Fibroblast of the aortic adventitia (primary cell): Measurements from ENCODE around the gene ABHD2. TPM values are rescaled to one million over a fixed set of nuclear protein-coding genes. Genes with fewer than 3 reads are reported as not detected.

Source experiments
- DNase-seq: peaks from one replicate; pipeline ENCODE4 v3.0.0-alpha.2; 2010; ENCODE audit warnings: low read depth
- H3K4me3 ChIP-seq: 2 replicates; pipeline ENCODE4 v1.5.1; 2011; ENCODE audit warnings: low read depth, mild to moderate bottlenecking, control low read depth, low read length, moderate library complexity
- total RNA-seq: library from RNA; depleted of rRNA; stranded (reverse); fragments of >200 nt; gene quantifications from 2 replicates; pipeline ENCODE4 v1.2.3, GENCODE V29; 2012; ENCODE audit warnings: low replicate concordance
- TF ChIP-seq, protein P1 (sequence below): IDR thresholded peaks from 2 replicates; pipeline ENCODE4 v1.5.1; 2011; ENCODE audit warnings: mild to moderate bottlenecking, low read length, control low read depth, inconsistent platforms; ENCODE audit not compliant: insufficient read depth

ABHD2 gene
- total RNA-seq, 1 donor = 100 TPM

DNA sequence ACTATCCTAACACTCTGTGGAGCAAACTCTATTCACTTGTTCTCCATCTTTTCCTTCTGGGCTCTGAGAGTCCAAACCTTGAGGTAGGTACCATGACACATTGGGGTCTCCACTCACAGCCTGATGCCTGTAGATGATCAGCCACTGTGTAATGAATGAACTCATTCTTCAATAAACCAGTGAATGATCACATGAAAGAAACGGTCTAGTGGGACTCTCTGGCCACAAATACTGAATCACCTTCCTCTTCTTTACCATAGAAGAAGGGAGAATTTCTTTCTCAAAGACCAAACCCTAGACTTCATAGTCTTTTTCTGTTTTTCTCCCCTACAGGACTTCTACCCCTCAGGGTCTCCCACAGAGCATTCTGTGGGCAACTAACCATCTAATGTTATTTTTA, 20.5 kb upstream of the ABHD2 start:
- DNase-seq = no peak
- no peak overlapping the region for H3K4me3 ChIP-seq
- TF ChIP-seq, protein P1, sequence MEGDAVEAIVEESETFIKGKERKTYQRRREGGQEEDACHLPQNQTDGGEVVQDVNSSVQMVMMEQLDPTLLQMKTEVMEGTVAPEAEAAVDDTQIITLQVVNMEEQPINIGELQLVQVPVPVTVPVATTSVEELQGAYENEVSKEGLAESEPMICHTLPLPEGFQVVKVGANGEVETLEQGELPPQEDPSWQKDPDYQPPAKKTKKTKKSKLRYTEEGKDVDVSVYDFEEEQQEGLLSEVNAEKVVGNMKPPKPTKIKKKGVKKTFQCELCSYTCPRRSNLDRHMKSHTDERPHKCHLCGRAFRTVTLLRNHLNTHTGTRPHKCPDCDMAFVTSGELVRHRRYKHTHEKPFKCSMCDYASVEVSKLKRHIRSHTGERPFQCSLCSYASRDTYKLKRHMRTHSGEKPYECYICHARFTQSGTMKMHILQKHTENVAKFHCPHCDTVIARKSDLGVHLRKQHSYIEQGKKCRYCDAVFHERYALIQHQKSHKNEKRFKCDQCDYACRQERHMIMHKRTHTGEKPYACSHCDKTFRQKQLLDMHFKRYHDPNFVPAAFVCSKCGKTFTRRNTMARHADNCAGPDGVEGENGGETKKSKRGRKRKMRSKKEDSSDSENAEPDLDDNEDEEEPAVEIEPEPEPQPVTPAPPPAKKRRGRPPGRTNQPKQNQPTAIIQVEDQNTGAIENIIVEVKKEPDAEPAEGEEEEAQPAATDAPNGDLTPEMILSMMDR = no peak

GRCh38 chr15:89068325-89068784, 19.9 kb upstream of the ABHD2 start:
- TF ChIP-seq, protein P1 = no peak

GRCh38 chr15:89070197-89071124, 17.8 kb upstream of the ABHD2 start:
- TF ChIP-seq, protein P1 = no peak
- no peak overlapping the region for H3K4me3 ChIP-seq
- no peak for DNase-seq

More at GRCh38 chr15:89068325-89068784, 19.9 kb upstream of the ABHD2 start:
- peak; percentile 93 for DNase-seq
- H3K4me3 ChIP-seq = no peak overlapping the region

DNA sequence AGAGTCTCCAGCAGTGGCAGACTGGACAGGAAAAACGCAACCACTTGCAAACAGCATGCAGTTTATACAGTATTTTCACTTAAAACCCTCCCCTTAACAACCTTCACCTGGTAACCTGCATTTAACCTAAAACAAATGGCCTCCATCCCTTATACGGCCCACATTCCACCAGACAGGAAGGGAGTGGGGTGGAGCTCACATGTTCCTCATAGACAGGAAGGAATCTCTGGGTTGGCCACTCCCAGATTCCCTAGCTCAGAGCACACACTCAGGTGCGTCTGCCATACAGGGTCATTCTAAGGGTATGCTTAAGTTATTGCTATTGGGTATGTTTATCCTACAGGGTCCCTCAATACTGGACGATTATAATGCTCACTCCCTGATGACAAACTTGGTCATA, 16.8 kb upstream of the ABHD2 start:
- no peak for DNase-seq
- H3K4me3 ChIP-seq = no peak overlapping the region
- TF ChIP-seq, protein P1 = no peak

DNA sequence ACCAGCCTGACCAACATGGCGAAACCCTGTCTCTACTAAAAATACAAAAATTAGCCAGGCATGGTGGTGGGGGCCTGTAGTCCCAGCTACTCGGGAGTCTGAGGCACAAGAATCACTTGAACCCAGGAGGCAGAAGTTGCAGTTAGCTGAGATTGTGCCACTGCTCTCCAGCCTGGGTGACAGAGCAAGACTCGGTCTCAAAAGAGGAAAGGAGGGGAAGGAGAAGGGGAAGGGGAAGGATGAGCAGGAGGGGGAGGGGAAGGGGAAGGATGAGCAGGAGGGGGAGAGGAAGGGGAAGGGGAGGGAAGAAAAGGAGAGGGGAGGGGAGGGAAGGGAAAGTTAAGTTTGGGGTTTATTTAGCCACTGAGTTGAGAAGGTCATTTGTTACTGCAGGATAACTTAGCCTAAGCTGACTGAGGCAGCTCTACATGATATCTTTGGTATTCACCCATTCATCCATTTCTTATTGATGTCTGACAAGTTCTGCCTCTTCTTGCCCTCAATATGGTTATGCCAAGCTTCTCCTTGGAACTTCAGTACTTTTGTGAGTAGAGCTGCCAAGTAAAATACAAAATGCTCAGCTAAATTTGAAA, 15.9 kb upstream of the ABHD2 start:
- no peak overlapping the region for H3K4me3 ChIP-seq
- no peak for DNase-seq
- TF ChIP-seq, protein P1 = no peak

DNA sequence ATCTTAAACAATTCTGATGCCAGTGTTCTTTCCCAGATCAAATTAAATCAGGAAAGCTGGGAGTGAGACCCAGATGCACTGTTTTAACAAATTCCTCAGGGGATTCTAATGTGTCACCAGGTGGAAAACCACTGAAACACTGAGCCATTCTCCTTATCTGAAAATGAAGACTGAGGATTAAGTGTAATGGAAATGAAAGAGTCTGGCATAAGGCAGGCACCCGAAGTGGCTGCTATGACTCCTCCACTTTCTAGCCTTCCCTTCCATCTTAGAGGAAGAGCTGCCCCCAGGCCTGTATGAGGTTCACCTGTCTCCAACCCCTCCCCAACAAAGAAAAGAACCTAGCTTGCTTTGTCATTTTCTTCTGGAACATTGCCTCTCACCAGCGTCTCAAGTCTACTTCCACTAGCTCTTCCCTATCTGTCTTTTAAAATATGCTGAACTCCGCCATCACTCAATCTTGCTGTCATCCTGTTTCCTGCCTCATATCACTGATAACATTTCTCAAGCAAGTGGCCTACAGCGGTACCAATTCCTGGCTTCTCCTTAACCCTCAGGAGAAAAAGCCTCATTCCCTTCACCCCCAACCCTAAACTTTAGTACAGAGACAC, 13.7 kb upstream of the ABHD2 start:
- DNase-seq = no peak
- no peak overlapping the region for H3K4me3 ChIP-seq
- TF ChIP-seq, protein P1 = no peak
